Medulla oblongata (tissue), 1 donor: Measurements from ENCODE around the gene DNAH7.
"Not testable (repeated sequence)": the region's sequence is repeated elsewhere in the genome, so short reads cannot be mapped to it uniquely, and the experiment has no call there.

Experiments used
- DNase-seq: peaks from one replicate; pipeline ENCODE4 v3.0.0-alpha.2; 2015; ENCODE audit errors: extremely low spot score

The DNAH7 gene

GRCh38 chr2:195730912-195731311 is 337.7 kb downstream of the DNAH7 start:
- DNase-seq, result no peak

GRCh38 chr2:195727106-195727505 is 341.5 kb downstream of the DNAH7 start:
- DNase-seq, result no peak

GRCh38 chr2:195722075-195722474 is 346.6 kb downstream of the DNAH7 start:
- DNase-seq, result no peak

- DNase-seq, result no peak
These were observed 347.6 kb downstream of the DNAH7 start for GRCh38 chr2:195721042-195721441.

GRCh38 chr2:195716466-195716865 is 352.2 kb downstream of the DNAH7 start:
- DNase-seq, result no peak

- no peak for DNase-seq
These were observed 357.2 kb downstream of the DNAH7 start for GRCh38 chr2:195711478-195711877.

GRCh38 chr2:195709901-195710806 is 358.5 kb downstream of the DNAH7 start:
- DNase-seq, result no peak

- DNase-seq, result no peak
These were observed 362.3 kb downstream of the DNAH7 start for GRCh38 chr2:195706161-195706900.

GRCh38 chr2:195700480-195700879 is 368.2 kb downstream of the DNAH7 start:
- no peak for DNase-seq

- DNase-seq, result no peak
These were observed 370.9 kb downstream of the DNAH7 start for GRCh38 chr2:195697681-195698220.

- no peak for DNase-seq
These were observed 372.6 kb downstream of the DNAH7 start for GRCh38 chr2:195696012-195696411.

- DNase-seq, result no peak
These were observed 373.5 kb downstream of the DNAH7 start for GRCh38 chr2:195695002-195695631.

- no peak for DNase-seq
These were observed 374.1 kb downstream of the DNAH7 start for GRCh38 chr2:195694553-195694952.

- DNase-seq, result not testable (repeated sequence)
These were observed 376.1 kb downstream of the DNAH7 start for GRCh38 chr2:195692531-195692930.
